ENCODE data around the gene DUS1L.

DUS1L gene

GRCh38 chr17:82110298-82110697 lies 44.7 kb upstream of the DUS1L start:
- no peak overlapping the region for H3K4me3 ChIP-seq (ENCODE audit: low read depth, low read length)
- no peak for TF ChIP-seq CTCF (IDR thresholded peaks at IDR 0.05; ENCODE audit: borderline replicate concordance, insufficient read depth, low read depth, low read length)

- no peak overlapping the region for H3K4me3 ChIP-seq (ENCODE audit: low read depth, low read length)
- TF ChIP-seq CTCF (IDR thresholded peaks at IDR 0.05; ENCODE audit: borderline replicate concordance, insufficient read depth, low read depth, low read length) = no peak
Measured at GRCh38 chr17:82108961-82109475, 43.4 kb upstream of the DUS1L start.

- TF ChIP-seq CTCF (IDR thresholded peaks at IDR 0.05; ENCODE audit: borderline replicate concordance, insufficient read depth, low read depth, low read length) = no peak
- H3K4me3 ChIP-seq (ENCODE audit: low read depth, low read length) = no peak overlapping the region
Measured at GRCh38 chr17:82108496-82108945, 42.9 kb upstream of the DUS1L start.

- TF ChIP-seq CTCF (IDR thresholded peaks at IDR 0.05; ENCODE audit: borderline replicate concordance, insufficient read depth, low read depth, low read length) = no peak
- no peak overlapping the region for H3K4me3 ChIP-seq (ENCODE audit: low read depth, low read length)
Measured at GRCh38 chr17:82108038-82108437, 42.4 kb upstream of the DUS1L start.

- TF ChIP-seq CTCF (IDR thresholded peaks at IDR 0.05; ENCODE audit: borderline replicate concordance, insufficient read depth, low read depth, low read length) = peak; percentile 53; the same call in 1 of the 2 replicates
- H3K4me3 ChIP-seq (ENCODE audit: low read depth, low read length) = no peak overlapping the region
Measured at GRCh38 chr17:82107341-82107860, 41.8 kb upstream of the DUS1L start.

- H3K4me3 ChIP-seq (ENCODE audit: low read depth, low read length) = peak overlapping the region; percentile 52
Measured at GRCh38 chr17:82106688-82107305, 41.2 kb upstream of the DUS1L start.

More at GRCh38 chr17:82106688-82107305, 41.2 kb upstream of the DUS1L start:
- TF ChIP-seq CTCF (IDR thresholded peaks at IDR 0.05; ENCODE audit: borderline replicate concordance, insufficient read depth, low read depth, low read length) = no peak

Data from GM12875 (cell line).